Measurements from ENCODE around the gene VIPR2.

DNA sequence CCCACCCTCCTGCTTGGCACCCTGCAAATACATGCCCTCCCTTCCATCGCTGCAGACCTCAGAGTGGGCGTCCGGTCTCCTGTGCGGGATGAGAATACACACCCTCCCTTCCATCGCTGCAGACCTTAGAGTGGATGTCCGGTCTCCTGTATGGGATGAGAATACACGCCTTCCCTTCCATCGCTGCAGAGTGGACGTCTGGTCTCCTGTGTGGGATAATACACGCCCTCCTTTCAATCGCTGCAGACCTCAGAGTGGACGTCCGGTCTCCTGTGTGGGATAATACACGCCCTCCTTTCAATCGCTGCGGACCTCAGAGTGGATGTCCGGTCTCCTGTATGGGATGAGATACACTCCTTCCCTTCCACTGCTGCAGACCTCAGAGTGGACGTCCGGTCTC lies 128.1 kb downstream of the VIPR2 start:
- TF ChIP-seq, protein P1, sequence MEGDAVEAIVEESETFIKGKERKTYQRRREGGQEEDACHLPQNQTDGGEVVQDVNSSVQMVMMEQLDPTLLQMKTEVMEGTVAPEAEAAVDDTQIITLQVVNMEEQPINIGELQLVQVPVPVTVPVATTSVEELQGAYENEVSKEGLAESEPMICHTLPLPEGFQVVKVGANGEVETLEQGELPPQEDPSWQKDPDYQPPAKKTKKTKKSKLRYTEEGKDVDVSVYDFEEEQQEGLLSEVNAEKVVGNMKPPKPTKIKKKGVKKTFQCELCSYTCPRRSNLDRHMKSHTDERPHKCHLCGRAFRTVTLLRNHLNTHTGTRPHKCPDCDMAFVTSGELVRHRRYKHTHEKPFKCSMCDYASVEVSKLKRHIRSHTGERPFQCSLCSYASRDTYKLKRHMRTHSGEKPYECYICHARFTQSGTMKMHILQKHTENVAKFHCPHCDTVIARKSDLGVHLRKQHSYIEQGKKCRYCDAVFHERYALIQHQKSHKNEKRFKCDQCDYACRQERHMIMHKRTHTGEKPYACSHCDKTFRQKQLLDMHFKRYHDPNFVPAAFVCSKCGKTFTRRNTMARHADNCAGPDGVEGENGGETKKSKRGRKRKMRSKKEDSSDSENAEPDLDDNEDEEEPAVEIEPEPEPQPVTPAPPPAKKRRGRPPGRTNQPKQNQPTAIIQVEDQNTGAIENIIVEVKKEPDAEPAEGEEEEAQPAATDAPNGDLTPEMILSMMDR (IDR thresholded peaks at IDR 0.05): no peak
- TF ChIP-seq POLR2A (IDR thresholded peaks at IDR 0.05) (no peak), POLR2AphosphoS5 (IDR thresholded peaks at IDR 0.05) (no peak), EP300 (IDR thresholded peaks at IDR 0.05; ENCODE audit: low read depth) (no peak)
